ENCODE measurements around the gene RSBN1L.
A peak's percentile ranks its signal among the peaks of the same experiment; 100 is the strongest.
"Not testable (repeated sequence)": the region's sequence is repeated elsewhere in the genome, so short reads cannot be mapped to it uniquely, and the experiment has no call there.

RSBN1L gene

DNA sequence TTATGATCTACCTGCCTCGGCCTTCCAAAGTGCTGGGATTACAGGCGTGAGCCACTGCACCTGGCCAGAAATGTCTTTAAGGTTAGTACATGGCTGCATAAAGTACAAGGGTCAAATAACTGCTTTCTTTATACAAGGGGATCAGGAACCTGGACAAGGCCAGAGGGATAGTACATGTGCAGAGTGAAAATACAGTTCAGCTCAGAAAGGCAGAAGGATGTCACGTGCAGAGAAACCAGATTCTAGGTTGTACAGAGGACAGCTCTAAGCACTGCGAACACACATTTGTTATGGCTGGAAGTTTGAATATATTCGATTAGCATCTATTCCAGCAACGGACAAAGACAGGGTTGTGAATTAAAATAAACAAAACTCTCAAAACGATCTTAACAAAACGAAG lies 6.0 kb upstream of the RSBN1L start:
- DNase-seq, result no peak

DNA sequence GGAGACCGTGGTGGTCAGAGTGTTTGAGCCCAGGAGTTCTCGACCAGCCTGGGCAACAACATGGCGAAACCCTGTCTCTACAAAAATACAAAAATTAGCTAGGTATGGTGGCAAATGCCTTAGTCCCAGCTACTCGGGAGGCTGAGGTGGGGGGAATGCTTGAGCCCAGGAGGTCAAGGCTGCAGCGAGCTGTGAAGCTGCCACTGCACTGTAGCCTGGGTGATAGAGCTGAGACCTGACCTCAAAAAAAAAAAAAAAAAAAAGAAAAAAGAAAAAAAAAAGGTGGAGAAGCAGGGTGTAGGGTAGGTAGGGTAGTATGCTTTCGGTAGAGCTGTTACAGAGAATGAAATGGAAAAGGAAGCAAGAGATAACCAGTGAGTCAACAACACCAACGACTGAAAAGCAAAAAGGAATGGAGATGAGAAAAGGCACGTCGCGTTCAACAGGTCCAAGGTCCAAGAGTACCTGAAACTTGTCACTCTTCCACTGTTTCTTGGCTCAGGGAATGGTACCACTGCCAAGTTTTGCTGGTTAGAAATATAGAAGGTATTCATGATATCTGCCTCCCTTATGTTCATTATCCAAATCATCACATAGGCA lies 4.3 kb upstream of the RSBN1L start:
- no peak for DNase-seq

DNA sequence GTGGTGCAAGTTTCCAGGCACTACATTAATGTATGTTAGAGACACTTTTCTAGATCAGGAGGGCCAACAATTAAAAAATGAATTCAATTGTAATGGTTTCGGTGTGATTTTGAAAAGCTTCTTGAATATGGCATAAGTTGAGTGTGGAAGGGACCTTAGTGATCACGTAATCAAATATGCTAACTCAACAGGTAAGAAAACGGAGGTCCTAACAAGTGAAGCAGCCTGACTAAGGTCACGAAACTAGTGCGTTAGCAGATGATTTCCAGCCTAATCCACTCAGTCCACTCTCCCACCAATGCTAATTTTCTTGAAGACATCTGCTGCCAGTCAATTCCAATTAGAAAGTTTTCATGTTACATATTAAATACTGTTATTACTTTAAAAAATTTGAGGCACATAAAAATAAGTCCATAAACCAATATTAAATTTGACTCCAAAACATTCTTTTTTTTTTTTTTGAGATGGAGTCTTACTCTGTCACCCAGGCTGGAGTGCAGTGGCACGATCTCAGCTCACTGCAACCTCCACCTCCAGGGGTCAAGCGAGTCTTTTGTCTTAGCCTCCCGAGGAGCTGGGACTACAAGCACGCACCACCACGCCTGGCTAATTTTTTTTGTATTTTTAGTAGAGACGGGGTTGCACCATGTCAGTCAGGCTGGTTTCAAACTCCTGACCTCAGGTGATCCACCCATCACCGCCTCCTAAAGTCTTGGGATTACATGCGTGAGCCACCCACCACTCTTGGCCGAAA lies 2.3 kb upstream of the RSBN1L start:
- DNase-seq, result no peak

DNA sequence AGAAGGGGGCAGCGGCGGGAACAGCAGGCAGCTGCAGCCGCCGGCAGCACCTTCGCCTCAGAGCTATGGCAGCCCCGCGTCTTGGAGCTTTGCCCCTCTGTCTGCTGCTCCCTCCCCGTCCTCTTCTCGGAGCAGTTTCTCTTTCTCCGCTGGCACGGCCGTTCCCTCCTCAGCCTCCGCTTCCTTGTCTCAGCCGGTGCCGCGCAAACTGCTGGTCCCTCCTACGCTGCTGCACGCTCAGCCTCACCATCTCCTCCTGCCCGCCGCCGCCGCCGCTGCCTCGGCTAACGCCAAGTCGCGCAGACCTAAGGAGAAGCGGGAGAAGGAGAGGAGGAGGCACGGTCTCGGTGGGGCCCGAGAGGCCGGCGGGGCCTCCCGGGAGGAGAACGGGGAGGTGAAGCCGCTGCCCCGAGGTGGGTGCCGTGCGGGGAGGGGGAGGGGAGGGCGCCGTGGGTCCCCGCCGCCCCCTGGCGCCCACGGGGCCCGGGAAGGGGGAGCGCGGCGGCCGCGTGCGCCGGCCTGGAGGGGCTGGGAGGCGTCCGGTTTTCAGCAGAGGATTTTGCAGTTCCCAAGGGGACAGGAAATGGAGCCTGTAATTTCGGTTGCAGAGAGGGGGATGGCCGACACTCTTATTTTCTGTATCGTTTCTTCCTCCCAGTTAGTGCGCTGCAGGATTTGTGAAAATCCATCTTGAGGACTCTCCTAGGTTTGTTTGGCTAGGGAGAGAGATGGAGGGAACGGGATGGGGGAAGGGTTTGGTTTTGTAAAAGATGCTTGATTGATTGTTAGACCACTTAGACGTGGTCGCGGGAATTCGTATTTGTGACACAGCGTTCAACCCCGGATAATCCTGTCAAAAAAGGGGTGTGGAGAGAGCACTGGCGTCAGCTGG lies 630 bp downstream of the RSBN1L start:
- DNase-seq, result peak; percentile 63

DNA sequence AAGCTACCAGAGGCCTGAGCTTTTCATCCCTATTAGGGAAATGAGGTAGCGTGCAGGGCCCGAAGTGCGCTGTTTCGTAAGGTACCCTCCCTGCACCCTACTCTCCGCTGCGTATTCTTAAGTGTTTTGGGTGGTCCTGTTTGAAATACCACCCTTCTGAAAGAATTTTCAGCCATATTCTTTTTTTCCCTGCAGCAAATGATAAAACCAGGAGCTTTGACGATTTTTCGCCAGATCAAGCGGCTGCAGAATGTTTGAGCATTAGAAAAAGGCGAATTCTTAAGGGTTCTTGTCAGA lies 1.2 kb downstream of the RSBN1L start:
- DNase-seq, result no peak

DNA sequence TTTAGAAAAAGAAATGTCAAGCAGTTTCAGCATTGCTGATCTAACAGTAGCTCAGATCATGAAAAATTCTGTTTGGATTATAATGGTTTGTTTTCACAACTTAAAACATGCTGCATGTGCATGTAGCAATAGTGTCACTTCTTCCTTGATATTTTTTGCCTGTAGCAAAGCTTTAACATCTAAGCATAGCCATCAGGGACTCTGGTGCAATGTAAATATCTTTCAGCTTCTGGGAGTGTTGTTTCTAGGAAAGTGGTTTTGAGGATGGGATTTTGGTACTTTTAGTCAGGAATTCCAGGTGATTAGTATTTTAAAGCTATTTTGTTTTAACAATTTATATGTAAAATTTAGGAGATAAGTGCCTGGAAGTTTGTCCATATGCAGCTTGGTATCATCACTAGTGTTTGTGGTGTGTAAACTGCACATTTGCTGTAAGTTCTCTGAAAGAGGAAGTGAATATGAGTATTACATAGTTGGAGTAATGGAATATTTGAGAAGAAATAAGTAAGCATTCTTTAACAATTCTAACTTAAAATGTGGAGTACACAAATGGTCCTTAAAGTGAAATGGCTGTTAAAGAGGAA lies 1.9 kb downstream of the RSBN1L start:
- DNase-seq, result no peak

DNA sequence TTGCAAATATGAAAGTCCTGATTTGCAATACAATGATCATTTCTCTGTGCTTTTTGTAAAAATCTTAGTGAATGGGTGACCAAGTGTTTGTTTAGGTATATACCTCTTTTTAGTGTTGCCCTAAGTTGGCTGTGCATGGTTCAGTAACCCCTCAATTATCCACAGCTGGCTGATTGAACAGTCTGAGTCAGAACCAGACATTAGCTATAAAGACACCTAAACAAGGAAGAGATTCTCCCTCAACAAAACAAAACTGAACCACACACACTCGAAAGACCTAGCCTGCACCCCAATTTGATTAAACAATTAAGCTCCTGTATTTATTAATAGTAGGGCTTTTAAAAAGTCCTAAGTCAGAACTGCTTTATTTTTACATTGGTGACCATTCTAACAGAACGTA lies 2.8 kb downstream of the RSBN1L start:
- DNase-seq, result peak; percentile 30

DNA sequence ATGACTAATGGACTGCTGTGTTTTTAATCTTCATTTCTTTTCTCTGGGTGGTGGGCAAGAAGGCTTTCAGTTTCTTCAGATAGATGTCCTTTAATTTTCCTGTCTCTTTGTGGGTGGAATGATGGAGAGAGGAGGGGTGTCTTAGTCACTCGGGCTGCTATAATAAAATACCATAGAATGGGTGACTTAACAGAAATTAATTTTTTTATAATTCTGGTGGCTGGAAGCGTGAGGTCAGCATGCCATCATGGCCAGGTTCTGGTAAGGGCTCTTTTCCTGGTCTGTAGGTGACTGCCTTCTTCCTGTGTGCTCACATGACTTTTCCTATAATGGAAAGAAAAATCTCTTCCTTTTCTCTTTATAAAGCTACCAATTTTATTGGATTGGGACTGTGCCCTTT lies 6.3 kb downstream of the RSBN1L start:
- no peak for DNase-seq

DNA sequence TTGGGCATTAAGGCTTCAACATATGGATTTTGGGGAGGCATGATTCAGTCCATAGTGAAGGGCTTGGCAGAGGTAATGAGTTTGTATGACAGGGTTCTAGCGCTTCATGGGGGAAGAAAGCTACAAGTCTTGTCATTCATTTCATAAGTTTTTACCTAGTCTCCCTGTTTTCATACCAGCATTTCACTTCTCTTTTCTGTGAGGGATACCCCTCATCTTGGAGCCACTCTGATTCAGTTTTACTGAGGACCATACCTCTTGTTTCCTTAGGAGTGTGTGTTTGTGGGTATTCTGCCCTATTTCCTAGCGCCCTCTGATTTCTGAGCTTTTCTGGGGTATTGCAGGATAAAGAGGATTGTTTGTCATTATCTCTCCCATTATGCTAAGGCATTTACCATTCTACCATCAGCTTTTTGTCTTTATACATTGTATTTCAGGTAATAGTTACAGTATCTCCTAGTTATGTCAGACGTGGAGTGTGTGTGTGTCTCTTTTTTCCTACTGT lies 6.8 kb downstream of the RSBN1L start:
- no peak for DNase-seq

DNA sequence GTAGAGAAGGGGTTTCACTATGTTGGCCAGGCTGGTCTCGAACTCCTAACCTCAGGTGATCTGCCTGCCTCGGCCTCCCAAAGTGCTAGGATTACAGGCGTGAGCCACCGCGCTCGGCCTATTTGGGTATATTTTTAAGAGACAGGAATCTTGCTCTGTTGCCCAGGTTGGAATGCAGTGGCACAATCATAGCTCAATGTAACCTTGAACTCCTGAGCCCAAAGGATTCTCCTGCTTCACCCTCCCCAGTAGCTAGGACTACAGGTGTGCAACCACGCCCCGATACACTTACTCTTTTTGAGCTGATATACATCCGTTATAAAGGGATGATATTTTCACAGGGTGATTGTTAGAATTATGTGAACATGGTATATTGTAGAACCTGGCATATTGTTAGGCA lies 7.4 kb downstream of the RSBN1L start:
- DNase-seq, result not testable (repeated sequence)

DNA sequence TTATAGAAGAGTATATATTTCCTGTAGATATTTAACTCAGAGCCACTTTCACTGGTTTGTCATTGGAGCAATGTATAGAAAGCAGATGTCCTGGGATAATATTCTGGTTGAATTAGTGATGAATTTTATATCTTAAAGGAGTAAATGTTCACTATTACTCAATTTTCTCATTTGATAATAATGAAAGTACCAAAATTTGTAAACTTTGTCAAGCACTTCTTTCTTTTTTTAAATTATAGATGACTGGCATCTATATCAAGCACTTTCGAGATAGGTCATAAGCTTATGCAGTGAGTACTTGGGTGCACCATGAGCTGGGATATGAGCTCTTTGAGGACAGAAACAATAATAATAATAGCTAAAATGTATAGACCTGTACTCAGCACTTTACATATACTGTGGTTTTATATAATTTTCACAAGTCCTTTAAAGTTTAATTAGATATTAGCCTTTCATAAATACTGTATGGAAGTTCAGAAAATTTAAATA lies 11.3 kb downstream of the RSBN1L start:
- no peak for DNase-seq

DNA sequence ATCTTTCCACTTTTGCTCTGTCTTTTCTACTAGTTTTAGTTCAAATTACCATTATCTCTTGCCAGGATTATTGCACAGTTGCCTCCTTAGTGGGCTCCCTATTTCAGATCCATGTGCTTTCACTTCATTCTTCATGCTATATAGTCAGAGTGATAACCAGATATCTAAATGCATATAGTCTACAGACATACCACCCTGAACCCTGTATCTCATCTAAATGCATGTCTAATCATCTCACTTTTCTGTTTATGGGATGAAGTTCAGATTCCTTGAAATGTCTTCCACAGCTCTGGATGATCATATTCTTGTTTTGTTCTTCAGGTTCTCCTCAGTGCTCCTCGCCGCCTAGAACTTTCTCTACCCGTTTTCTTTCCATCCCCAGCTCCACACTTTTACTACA lies 13.8 kb downstream of the RSBN1L start:
- DNase-seq, result no peak

DNA sequence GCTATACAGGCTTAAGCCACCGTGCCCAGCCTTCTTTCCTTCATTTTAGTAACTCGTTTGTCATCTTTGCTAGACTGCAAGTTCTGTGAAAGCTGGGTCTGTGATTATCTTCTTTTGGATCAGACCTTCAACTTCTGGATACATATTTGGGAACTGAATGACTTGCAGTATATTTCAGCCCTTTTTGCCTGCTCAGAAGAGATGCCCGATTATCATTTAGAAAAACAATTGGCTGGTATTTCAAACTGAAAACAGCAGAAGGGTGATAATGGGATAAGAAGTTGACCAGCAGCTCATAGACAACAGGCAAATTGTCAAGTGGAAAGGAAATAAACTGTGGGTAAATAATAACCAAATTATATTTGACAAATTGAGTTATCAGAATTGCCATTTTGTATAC lies 14.6 kb downstream of the RSBN1L start:
- DNase-seq, result no peak

DNA sequence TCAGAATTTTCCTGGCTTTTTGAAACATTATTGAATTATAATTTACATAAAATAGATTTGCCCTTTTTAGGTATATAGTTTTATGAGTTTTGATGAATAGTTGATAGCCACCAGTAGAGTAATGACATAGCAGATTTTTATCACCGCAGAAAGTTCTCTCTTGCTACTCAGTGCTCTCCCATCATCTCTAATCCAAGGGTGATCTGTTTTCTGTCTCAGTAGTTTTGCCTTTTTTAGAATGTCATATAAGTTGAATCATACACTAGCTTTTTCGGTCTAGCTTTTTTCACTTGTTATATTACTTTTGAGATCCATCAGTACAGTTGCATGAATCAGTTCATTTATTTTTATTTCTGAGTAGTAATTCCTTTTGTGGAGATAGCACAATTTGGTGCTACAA lies 17.9 kb downstream of the RSBN1L start:
- DNase-seq, result no peak

DNA sequence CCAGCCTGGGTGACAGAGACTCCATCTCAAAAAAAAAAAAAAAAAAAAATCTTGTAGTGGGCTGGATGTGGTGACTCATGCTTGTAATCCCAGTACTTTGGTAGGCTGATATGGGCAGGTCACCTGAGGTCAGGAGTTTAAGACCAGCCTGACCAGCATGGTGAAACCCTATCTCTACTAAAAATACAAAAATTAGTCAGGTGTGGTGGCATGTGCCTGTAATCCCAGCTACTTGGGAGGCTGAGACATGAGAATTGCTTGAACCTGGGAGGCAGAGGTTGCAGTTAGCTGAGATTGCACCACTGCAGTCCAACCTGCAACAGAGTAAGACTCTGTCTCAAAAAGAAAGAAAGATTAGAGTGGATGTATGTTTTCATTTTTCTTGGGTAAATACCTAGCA lies 18.7 kb downstream of the RSBN1L start:
- not testable (repeated sequence) for DNase-seq

DNA sequence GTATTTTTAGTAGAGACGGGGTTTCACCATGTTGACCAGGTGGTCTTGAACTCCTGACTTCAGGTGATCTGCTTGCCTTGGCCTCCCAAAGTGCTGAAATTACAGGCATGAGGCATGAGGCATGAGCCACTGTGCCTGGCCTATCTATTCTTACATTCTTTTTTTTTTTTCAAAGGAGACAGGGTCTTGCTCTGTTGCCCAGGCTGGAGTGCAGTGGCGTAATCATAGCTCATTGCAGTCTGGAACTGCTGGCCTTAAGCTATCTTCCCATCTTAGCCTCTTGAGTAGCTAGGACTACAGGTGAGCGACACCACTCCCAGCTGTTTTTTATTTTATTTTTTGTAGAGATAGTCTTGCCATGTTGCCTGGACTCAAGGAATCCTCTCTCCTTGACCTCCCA lies 20.5 kb downstream of the RSBN1L start:
- DNase-seq, result no peak

DNA sequence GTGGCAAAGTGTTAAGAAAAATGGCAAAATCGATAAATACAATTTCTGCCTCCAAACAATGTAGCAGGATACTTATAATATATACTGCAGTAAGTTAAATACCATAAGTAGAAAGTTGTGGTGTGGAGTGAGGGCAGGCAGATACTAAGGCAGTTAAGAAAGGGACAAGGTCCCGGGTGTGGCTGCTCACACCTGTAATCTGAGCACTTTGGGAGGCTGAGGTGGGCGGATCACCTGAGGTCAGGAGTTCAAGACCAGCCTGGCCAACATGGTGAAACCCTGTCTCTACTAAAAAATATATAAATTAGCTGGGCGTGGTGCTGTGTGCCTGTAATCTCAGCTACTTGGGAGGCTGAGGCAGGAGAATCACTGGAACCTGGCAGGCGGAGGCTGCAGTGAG lies 21.3 kb downstream of the RSBN1L start:
- not testable (repeated sequence) for DNase-seq

DNA sequence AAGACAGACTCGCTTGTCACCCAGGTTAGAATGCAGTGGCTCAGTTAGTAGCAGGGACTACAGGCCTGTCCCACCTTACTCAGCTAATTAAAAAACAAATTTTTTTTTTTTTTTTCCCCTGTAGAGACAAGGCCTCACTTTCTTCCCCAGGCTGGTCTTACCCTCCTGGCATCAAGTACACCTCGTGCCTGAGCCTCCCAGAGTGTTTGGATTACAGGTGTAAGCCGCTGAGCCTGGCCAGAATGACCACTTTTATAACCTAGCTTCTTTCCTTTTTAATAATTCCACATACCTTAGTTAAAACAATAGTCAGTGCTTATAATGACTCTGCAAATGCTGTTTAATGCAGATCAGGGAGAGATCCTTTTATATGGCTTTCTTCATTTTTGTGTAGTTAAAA lies 31.3 kb downstream of the RSBN1L start:
- no peak for DNase-seq

DNA sequence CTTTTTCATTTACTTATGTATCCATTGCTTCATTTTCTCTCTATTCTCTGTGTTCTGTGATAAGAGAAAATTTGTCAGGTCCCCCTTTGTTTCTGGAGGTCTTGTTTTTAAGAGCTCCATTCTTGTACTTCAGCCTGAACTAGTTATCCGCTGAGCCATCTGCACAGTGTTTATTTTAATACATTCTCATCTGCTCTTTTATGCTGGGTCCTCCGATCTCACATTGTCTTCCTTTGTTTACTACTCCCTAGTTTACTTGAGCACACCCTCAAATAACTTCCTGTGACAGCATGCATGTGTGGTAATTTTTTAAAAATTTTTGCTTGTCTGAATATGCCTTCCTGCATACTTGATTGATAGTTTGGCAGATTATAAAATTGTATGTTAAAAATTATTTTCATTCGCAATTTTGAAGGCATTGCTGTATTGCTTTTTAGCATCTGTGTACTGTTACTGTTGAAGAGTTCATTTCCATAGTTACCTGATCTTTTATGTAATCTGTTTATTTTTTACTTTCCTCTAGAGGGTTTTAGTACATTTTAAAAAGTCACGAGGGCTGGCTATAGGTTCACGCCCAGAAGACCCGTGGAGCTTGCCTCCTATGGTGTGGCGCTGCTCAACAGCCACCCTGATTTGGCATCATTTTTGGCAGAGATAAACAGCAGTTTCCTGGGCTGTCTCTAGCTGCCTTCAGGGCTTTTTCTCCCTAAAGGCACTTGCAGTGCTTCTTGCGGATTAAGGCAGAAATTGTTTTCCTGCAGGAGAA lies 31.9 kb downstream of the RSBN1L start:
- DNase-seq, result no peak

DNA sequence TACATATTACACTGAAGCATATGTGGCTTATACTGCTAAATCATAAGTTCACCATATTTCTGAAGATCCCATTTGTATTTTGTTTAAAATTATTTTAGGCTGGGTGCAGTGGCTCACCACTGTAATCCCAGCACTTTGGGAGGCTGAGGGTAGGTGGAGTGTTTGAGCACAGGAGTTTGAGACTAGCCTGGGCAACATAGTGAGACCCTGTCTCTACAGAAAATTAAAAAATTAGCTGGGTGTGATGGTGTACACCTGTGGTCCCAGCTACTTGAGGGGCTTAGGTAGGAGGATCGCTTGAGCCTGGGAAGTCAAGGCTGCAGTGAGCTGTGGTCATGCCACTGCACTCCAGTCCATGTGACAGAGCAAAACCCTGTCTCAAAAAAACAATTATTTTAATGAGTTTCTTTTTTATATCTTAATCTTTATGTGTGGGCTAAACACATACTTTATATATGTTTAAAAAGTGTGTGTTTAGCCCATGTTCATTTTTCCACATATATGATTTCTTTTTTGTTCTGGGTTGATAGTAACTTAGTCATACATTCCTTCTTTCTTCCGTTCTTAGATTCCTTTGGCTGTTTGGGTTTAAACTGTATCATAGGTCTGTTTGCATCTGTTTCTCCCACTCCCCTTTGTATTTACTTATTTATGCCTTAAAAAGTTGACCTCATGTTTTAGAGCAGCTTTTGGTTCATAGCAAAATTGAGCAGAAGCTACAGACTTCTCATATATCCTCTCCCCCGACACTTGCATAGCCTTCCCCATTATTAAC lies 33.5 kb downstream of the RSBN1L start:
- no peak for DNase-seq

DNA sequence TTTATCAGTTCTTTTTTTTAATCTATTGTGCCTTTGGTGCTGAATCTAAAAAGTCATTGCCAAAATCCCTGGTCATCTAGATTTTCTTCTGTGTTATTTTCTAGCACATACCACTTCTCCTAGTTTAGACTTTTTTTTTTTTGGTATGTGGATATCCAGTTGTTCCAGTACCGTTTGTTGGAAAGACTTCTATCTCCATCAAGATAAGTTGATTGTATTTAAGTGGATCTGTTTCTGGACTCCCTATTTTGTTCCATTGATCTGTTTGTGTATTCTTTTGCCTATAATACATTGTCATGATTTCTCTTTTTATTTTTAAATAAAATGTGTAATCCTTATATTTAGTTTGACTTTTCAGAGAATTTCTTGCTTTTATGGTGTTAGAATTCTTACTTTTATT lies 35.5 kb downstream of the RSBN1L start:
- DNase-seq, result no peak
